PFSK-1 (cell line): Measurements from ENCODE around the gene SUFU.

Source experiments
- FOXP2 ChIP-seq: optimal IDR thresholded peaks from 2 replicates; pipeline ENCODE3; 2011; ENCODE audit warnings: borderline replicate concordance, control low read depth, inconsistent platforms; ENCODE audit not compliant: insufficient read depth; ENCODE audit errors: extremely low read length, extremely low read depth
- POLR2AphosphoS5 ChIP-seq: IDR thresholded peaks from 2 replicates; pipeline ENCODE4 v1.6.1; 2012; ENCODE audit warnings: low read depth, mild to moderate bottlenecking, control low read depth, low read length, moderate library complexity
- REST ChIP-seq, 2 experiments: IDR thresholded peaks; 2 replicates each; pipeline versions ENCODE4 v1.6.1 to v1.8.0; 2011 to 2012; ENCODE audit warnings: low read depth in 2 of 2, low read length in 2 of 2, control low read depth in 1 of 2, inconsistent platforms in 1 of 2, mild to moderate bottlenecking in 1 of 2, moderate library complexity in 1 of 2; ENCODE audit not compliant: insufficient read depth in 1 of 2
- SIN3A ChIP-seq: IDR thresholded peaks from 2 replicates; pipeline ENCODE4 v1.6.1; 2012; ENCODE audit warnings: mild to moderate bottlenecking, low read length, moderate library complexity, borderline replicate concordance; ENCODE audit not compliant: insufficient read depth
- TAF1 ChIP-seq: IDR thresholded peaks from 2 replicates; pipeline ENCODE4 v1.6.1; 2012; ENCODE audit warnings: low read length, control low read depth, borderline replicate concordance; ENCODE audit not compliant: insufficient read depth

The SUFU gene

GRCh38 chr10:102461187-102462054, 42.4 kb upstream of the SUFU start:
- TF ChIP-seq FOXP2, result no peak
- peak; percentile 67; the same call in 1 of the 2 replicates for TF ChIP-seq POLR2AphosphoS5
- TF ChIP-seq REST (IDR thresholded peaks at IDR 0.05; ENCODE audit: insufficient read depth in 1 of 2, low read depth in 2 of 2, low read length in 2 of 2), result peak; percentile 48 to 85; a peak in 3 of 4 replicates

DNA sequence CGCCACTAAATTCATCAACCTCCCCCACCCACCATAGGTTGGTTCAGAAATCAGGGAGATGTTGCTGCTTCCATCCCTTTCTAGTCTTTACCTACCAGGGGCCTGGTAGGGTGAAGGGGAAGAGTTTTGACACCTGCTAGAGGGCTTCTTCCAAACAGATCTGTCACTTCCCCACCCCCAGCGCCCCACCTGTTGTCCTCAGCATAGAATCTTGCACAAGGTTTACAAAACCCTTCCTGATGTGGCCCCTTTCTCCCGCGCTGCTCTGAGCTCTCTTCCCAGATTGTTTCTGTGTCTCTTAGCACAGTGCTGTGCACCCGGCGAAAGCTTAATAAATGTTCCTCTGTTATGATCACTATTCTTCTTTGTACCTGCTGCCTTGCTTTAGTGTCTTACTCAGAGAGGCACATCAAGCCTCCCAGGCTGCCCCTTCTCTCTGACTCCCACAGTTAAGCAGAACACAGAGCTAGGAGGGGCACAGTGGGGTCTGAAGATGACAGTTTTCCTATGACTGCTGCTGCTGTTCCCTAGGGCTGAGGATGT, 41.2 kb upstream of the SUFU start:
- TF ChIP-seq POLR2AphosphoS5 (no peak), TAF1 (no peak), SIN3A (no peak), REST (IDR thresholded peaks at IDR 0.05; ENCODE audit: insufficient read depth in 1 of 2, low read depth in 2 of 2, low read length in 2 of 2) (no peak), FOXP2 (no peak)

DNA sequence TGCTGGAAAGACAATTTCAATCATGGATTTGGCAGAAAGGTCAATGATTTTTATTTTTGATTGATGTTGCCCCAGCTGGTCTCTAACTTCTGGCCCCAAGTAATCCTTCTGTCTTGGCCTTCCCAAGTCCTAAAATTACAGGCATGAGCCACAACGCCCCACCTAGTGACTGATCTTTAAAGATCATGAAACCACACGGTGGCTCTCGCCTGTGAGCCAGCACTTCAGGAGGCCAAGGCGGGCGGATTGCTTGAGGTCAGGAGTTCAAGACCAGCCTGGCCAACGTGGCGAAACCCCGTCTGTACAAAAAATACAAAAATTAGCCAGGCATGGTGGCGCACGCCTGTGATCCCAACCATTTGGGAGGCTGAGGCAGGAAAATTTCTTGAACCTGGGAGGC, 39.8 kb upstream of the SUFU start:
- TF ChIP-seq REST (IDR thresholded peaks at IDR 0.05; ENCODE audit: insufficient read depth in 1 of 2, low read depth in 2 of 2, low read length in 2 of 2) (no peak), TAF1 (no peak), FOXP2 (no peak)

GRCh38 chr10:102465466-102465865, 38.3 kb upstream of the SUFU start:
- no peak for TF ChIP-seq TAF1
- TF ChIP-seq FOXP2, result no peak
- TF ChIP-seq POLR2AphosphoS5, result no peak
- TF ChIP-seq REST (IDR thresholded peaks at IDR 0.05; ENCODE audit: insufficient read depth in 1 of 2, low read depth in 2 of 2, low read length in 2 of 2), result no peak
- no peak for TF ChIP-seq SIN3A

- no peak for TF ChIP-seq POLR2AphosphoS5
Observed at GRCh38 chr10:102467318-102467717, 36.5 kb upstream of the SUFU start.
